HepG2 (cell line): ENCODE data around the gene THADA. TPM values are rescaled to one million over a fixed set of nuclear protein-coding genes. Genes with fewer than 3 reads are reported as not detected.

Experiments
- ATAC-seq: fragments of 200-7000 bp; cut with Tn5 transposase; 3 replicates; pipeline ENCODE4 v1.9.1; 2020; ENCODE audit warnings: mild to moderate bottlenecking, moderate library complexity
- BruUV-seq: library from RNA; stranded (reverse); fragments of 400-500 nt; replicated peaks from 2 replicates; lab custom pipeline; 2021; lab: Mats Ljungman, UMichigan
- CTCF ChIA-PET: fragments of 300-600 bp; formaldehyde crosslinking; extraction: SDS; loops from one replicate; lab custom pipeline; 2021; ENCODE audit warnings: low total read pairs, inconsistent platforms, low intra/inter-chr PET ratio; lab: Yijun Ruan, JAX
- POLR2A ChIA-PET: fragments of 350-600 bp; sonication (Branson Sonifier 250); formaldehyde crosslinking; loops from one replicate; lab custom pipeline; 2020; ENCODE audit warnings: antibody characterized with exemption, inconsistent platforms; lab: Yijun Ruan, JAX
- DNase-seq: peaks from one replicate; pipeline ENCODE4 v3.0.0-alpha.2; 2015; ENCODE audit warnings: low spot score
- FAIRE-seq: peaks from 3 replicates; lab custom pipeline; 2011; peaks lifted over from hg19 to GRCh38; lab: Jason Lieb, UNC
- H2AFZ ChIP-seq: one replicate; pipeline ENCODE4 v1.6.1; 2011; ENCODE audit warnings: low read length, inconsistent platforms
- H3K27ac ChIP-seq: fragments of 300-600 bp; 3 replicates; pipeline ENCODE4 v1.8.0; 2011; ENCODE audit warnings: mixed run types, mild to moderate bottlenecking, mixed read lengths, low read length, inconsistent platforms; ENCODE audit not compliant: insufficient read depth; ENCODE audit errors: extremely low read length
- H3K27me3 ChIP-seq, 2 experiments: fragments of 200-600 bp in 1 of 2; 2 replicates in 1 of 2; 3 replicates in 1 of 2; pipeline versions ENCODE4 v1.6.0 to v1.8.0; 2011; ENCODE audit warnings: low read length in 2 of 2, mild to moderate bottlenecking in 2 of 2, moderate library complexity in 2 of 2, inconsistent platforms in 1 of 2; ENCODE audit not compliant: insufficient read depth in 2 of 2, control insufficient read depth in 1 of 2
- H3K36me3 ChIP-seq, 2 experiments: fragments of 200-600 bp in 1 of 2; replicated peaks in 1 of 2; 2 replicates in 1 of 2; 3 replicates in 1 of 2; pipeline versions ENCODE4 v1.5.1 to v1.8.0; 2011; ENCODE audit warnings: low read length in 2 of 2, inconsistent platforms in 1 of 2; ENCODE audit not compliant: insufficient read depth in 2 of 2, control insufficient read depth in 1 of 2
- H3K4me1 ChIP-seq: 2 replicates; pipeline ENCODE4 v1.5.1; 2012; ENCODE audit warnings: low read length, inconsistent platforms; ENCODE audit not compliant: insufficient read depth
- H3K4me2 ChIP-seq: 2 replicates; pipeline ENCODE4 v1.6.0; 2011; ENCODE audit warnings: low read depth, low read length, inconsistent platforms
- H3K4me3 ChIP-seq, 3 experiments: fragments of 200-600 bp in 1 of 3; sonication (generic), shearing (Covaris generic) in 1 of 3; replicated peaks in 1 of 3; 2 replicates each; pipeline ENCODE4 v1.5.1; 2011 to 2016; ENCODE audit warnings: low read length in 3 of 3, inconsistent platforms in 2 of 3, low read depth in 2 of 3, mild to moderate bottlenecking in 2 of 3, control low read depth in 1 of 3, mixed read lengths in 1 of 3; ENCODE audit not compliant: insufficient read depth in 1 of 3
- H3K79me2 ChIP-seq: one replicate; pipeline ENCODE4 v1.6.1; 2011; ENCODE audit warnings: low read length, inconsistent platforms; ENCODE audit not compliant: insufficient read depth
- H3K9ac ChIP-seq: 2 replicates; pipeline ENCODE4 v1.6.0; 2011; ENCODE audit warnings: mild to moderate bottlenecking, low read depth, low read length, inconsistent platforms; ENCODE audit not compliant: insufficient read depth
- H3K9me3 ChIP-seq: 2 replicates; pipeline ENCODE4 v1.5.1; 2012; ENCODE audit warnings: mild to moderate bottlenecking, low read length
- H4K20me1 ChIP-seq: 2 replicates; pipeline ENCODE4 v1.6.0; 2011; ENCODE audit warnings: inconsistent platforms, mild to moderate bottlenecking, low read length, moderate library complexity; ENCODE audit not compliant: insufficient read depth
- EZH2 ChIP-seq: conservative IDR thresholded peaks from 2 replicates; pipeline ENCODE4 v1.6.1; 2012; ENCODE audit warnings: mild to moderate bottlenecking, low read depth, low read length, moderate library complexity
- MED8 ChIP-seq: sonication (generic); formaldehyde crosslinking; IDR thresholded peaks from 2 replicates; pipeline ENCODE4 v1.8.1; 2023; ENCODE audit warnings: mild to moderate bottlenecking, missing genetic modification reagents; ENCODE audit not compliant: insufficient replicate concordance
- WGBS: methylation state at CpG from one replicate; pipeline ENCODE4 v1.1.6; 2017; ENCODE audit warnings: low lambda C conversion rate; 5-methylcytosine and 5-hydroxymethylcytosine counted together
- in situ Hi-C: cut with HindIII; loops from 2 replicates; pipeline ENCODE4 v1.10.0; 2017; ENCODE audit warnings: low pct_unique_long_range_greater_than_20kb; ENCODE audit not compliant: extremely low pct_ligation_motif_present
- intact Hi-C: fragments of 100-400 bp; cut with micrococcal nuclease; formaldehyde crosslinking; loops from one replicate; pipeline ENCODE4 v1.10.0; 2022; ENCODE audit not compliant: unreplicated experiment
- polyA plus RNA-seq, 8 experiments: library from polyadenylated mRNA; depleted of rRNA in 3 of 8; stranded (reverse) in 7 of 8; unstranded in 1 of 8; fragments of >200 nt; fragmentation: Illumina TruSeq in 4 of 8; extraction: Trizol in 4 of 8; gene quantifications; 2 replicates each; pipeline versions ENCODE4 v1.2.1 to v1.2.3, GENCODE V29; 2011 to 2016; ENCODE audit warnings: low read depth in 4 of 8, missing spikeins in 1 of 8, mixed read lengths in 1 of 8; ENCODE audit not compliant: insufficient read depth in 1 of 8
- total RNA-seq, 5 experiments: library from RNA; depleted of rRNA; stranded (reverse); fragments of >200 nt; fragmentation: Illumina TruSeq; extraction: Trizol; gene quantifications; 2 replicates each; pipeline ENCODE4 v1.2.3, GENCODE V29; 2016; ENCODE audit warnings: low read depth in 1 of 5
- TF ChIP-seq, protein P1 (sequence below): sonication (generic); formaldehyde crosslinking; IDR thresholded peaks from 2 replicates; pipeline ENCODE4 v1.5.0; 2020; ENCODE audit warnings: missing genetic modification reagents, mild to moderate bottlenecking, borderline replicate concordance
- TF ChIP-seq, protein P2 (sequence below): sonication (generic); formaldehyde crosslinking; IDR thresholded peaks from 2 replicates; pipeline ENCODE4 v1.5.1; 2020; ENCODE audit warnings: missing genetic modification reagents, mild to moderate bottlenecking, borderline replicate concordance
- TF ChIP-seq, protein P3 (sequence below): sonication (generic); formaldehyde crosslinking; IDR thresholded peaks from 2 replicates; pipeline ENCODE4 v1.4.0; 2020; ENCODE audit warnings: mild to moderate bottlenecking, low read depth, missing genetic modification reagents

The THADA gene
- total and polyA plus RNA-seq, 2 of the 13 experiments (the other 11 are each of a cell fraction or from before 2014, with no cell fraction given): 12.7 to 21.7 TPM

DNA sequence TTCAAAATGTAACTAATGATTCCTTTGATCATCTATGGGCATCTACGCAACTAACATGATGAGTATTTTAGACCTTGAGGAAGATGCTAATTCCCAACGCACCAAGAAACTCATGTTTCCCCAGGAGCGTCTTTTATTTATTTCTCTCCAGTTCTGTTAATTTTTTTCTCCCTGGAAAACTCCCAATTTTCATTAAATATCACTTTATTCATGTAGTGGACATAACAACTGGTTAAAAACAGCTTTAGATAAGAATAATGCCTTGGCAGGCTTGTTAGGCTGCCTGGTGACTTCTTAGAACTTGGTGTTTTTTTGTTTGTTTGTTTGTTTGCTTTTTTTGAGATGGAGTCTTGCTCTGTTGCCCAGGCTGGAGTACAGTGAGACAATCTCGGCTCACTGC is 306.5 kb downstream of the THADA start (continued):
- TF ChIP-seq, protein P1, sequence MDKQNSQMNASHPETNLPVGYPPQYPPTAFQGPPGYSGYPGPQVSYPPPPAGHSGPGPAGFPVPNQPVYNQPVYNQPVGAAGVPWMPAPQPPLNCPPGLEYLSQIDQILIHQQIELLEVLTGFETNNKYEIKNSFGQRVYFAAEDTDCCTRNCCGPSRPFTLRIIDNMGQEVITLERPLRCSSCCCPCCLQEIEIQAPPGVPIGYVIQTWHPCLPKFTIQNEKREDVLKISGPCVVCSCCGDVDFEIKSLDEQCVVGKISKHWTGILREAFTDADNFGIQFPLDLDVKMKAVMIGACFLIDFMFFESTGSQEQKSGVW (CRISPR knock-in tag): no peak
- TF ChIP-seq EZH2: no peak

DNA sequence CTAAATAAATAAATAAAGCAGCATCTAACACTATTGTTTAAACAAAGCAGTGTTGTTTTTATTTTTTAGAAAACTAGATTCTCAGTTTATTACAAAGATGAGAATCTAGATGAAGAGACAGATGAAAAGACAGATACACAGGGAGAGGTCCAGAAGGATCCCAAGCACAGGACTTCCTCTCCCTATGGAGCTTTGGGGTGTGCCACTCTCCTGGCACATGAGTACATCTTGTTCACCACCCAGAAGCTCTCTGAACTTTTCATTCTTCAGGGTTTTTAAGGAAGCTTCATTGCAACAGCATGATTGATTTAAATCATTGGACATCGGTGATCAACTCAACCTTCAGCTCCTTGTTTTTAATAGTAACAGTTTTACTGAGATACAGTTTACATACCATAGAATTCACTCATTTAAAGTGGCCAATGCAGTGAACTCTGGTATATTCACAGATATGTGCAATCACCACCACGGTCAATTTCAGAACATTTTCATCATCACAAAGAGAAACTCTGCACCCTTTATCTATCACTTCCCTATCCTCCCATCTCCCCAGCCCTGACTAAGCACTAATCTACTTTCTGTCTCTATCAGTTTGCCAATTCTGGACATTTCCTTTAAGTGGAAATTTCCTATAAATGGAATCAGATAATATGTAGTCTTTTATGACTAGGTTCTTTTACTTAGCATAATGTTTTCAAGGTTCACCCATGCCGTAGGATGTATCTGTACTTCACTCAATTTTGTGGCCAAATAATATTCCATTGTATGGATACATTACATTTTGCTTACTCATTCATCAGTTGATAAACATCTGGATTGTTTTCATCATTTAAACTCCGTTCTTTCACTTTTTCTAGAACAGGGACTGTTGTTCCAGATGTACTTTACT is 307.2 kb downstream of the THADA start:
- DNase-seq: no peak
- 86% methylated on average over 4 of the region's 4 CpGs for whole genome bisulfite sequencing
- H4K20me1 ChIP-seq: no peaks in the 10 kb centered on the region
- TF ChIP-seq, protein P2, sequence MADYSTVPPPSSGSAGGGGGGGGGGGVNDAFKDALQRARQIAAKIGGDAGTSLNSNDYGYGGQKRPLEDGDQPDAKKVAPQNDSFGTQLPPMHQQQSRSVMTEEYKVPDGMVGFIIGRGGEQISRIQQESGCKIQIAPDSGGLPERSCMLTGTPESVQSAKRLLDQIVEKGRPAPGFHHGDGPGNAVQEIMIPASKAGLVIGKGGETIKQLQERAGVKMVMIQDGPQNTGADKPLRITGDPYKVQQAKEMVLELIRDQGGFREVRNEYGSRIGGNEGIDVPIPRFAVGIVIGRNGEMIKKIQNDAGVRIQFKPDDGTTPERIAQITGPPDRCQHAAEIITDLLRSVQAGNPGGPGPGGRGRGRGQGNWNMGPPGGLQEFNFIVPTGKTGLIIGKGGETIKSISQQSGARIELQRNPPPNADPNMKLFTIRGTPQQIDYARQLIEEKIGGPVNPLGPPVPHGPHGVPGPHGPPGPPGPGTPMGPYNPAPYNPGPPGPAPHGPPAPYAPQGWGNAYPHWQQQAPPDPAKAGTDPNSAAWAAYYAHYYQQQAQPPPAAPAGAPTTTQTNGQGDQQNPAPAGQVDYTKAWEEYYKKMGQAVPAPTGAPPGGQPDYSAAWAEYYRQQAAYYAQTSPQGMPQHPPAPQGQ (CRISPR knock-in tag): no peak
- TF ChIP-seq, protein P3, sequence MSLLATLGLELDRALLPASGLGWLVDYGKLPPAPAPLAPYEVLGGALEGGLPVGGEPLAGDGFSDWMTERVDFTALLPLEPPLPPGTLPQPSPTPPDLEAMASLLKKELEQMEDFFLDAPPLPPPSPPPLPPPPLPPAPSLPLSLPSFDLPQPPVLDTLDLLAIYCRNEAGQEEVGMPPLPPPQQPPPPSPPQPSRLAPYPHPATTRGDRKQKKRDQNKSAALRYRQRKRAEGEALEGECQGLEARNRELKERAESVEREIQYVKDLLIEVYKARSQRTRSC: no peak
- TF ChIP-seq MED8 (CRISPR knock-in tag): no peak
- H3K4me3 ChIP-seq: no peak overlapping the region
- no TSS peak for BruUV-seq
- in situ Hi-C loops (no loop called here), intact Hi-C loops (no loop called here)
- no peak for ATAC-seq
- ChIA-PET POLR2A (no interaction called here), CTCF (no interaction called here)
- no peaks in the 10 kb centered on the region for H3K79me2 ChIP-seq
- no peaks in the 10 kb centered on the region for H3K27me3 ChIP-seq
- H3K36me3 ChIP-seq: peaks cover 5 to 42% of the 10 kb centered on the region in 2 experiments
- H3K4me2 ChIP-seq: no peak overlapping the region
- no peak overlapping the region for H3K9ac ChIP-seq
- peaks cover 49% of the 10 kb centered on the region for H3K4me1 ChIP-seq
- no peak for FAIRE-seq
- peaks cover 18% of the 10 kb centered on the region for H3K9me3 ChIP-seq
- H2AFZ ChIP-seq: no peak overlapping the region
- H3K27ac ChIP-seq: no peak overlapping the region
